B cell (primary cell): ENCODE data around the gene HOXB4. TPM values are rescaled to one million over a fixed set of nuclear protein-coding genes. Genes with fewer than 3 reads are reported as not detected.
A peak's percentile ranks its signal among the peaks of the same experiment; 100 is the strongest.

Experiments used
- ATAC-seq: fragments of 200-7000 bp; cut with Tn5 transposase; one replicate; pipeline ENCODE4 v1.10.0; 2021; ENCODE audit warnings: low read depth, mild to moderate bottlenecking, moderate number of reproducible peaks, moderate library complexity
- CTCF ChIA-PET: fragments of 350-600 bp; sonication (Branson Sonifier 250); formaldehyde crosslinking; loops from one replicate; lab custom pipeline; 2021; ENCODE audit warnings: antibody characterized with exemption, inconsistent platforms; lab: Charles Lee
- POLR2A ChIA-PET: fragments of 350-600 bp; sonication (Branson Sonifier 250); formaldehyde crosslinking; loops from one replicate; lab custom pipeline; 2021; ENCODE audit warnings: antibody characterized with exemption; lab: Charles Lee
- DNase-seq: peaks from one replicate; pipeline ENCODE4 v3.0.0; 2013
- H2AFZ ChIP-seq: 2 replicates; pipeline ENCODE4 v1.6.1; 2012; ENCODE audit warnings: mild to moderate bottlenecking, low read depth, low read length; ENCODE audit not compliant: insufficient read depth, poor library complexity, severe bottlenecking
- H3K27ac ChIP-seq, 2 donors: 1 replicate in 1 of 2; 2 replicates in 1 of 2; pipeline ENCODE4 v1.5.1; 2012 to 2013; ENCODE audit warnings: low read length in 2 of 2, mild to moderate bottlenecking in 2 of 2, moderate library complexity in 1 of 2
- H3K27me3 ChIP-seq, 4 experiments: fragments of 200-600 bp in 1 of 4; sonication (generic) in 1 of 4; replicated peaks in 1 of 4; 1 replicate in 2 of 4; 2 replicates in 2 of 4; pipeline versions ENCODE4 v1.6.1 to v1.7.0; 2013 to 2016; ENCODE audit warnings: low read length in 3 of 4, mild to moderate bottlenecking in 2 of 4, mixed read lengths in 1 of 4, moderate library complexity in 1 of 4; ENCODE audit not compliant: insufficient read depth in 4 of 4, control insufficient read depth in 3 of 4; ENCODE audit errors: control extremely low read depth in 1 of 4
- H3K36me3 ChIP-seq, 2 experiments: replicated peaks in 1 of 2; 1 replicate in 1 of 2; 2 replicates in 1 of 2; pipeline versions ENCODE4 v1.6.1 to v1.7.1; 2013; ENCODE audit warnings: low read length in 1 of 2; ENCODE audit not compliant: insufficient read depth in 2 of 2, control insufficient read depth in 1 of 2; ENCODE audit errors: control extremely low read depth in 1 of 2, extremely low read depth in 1 of 2
- H3K4me1 ChIP-seq, 2 donors: fragments of 200-600 bp in 1 of 2; sonication (generic) in 1 of 2; 1 replicate in 1 of 2; 2 replicates in 1 of 2; pipeline versions ENCODE4 v1.5.1 to v1.6.1; 2013 to 2017; ENCODE audit warnings: low read length in 2 of 2; ENCODE audit not compliant: control insufficient read depth in 2 of 2, insufficient read depth in 2 of 2
- H3K4me2 ChIP-seq: replicated peaks from 2 replicates; pipeline ENCODE3; 2012; ENCODE audit warnings: mild to moderate bottlenecking, low read depth, low read length; ENCODE audit not compliant: poor library complexity, severe bottlenecking
- H3K4me3 ChIP-seq, 5 experiments: fragments of 200-600 bp in 1 of 5; sonication (generic) in 1 of 5; 1 replicate in 3 of 5; 2 replicates in 2 of 5; pipeline versions ENCODE4 v1.5.1 to v1.7.0; 2011 to 2016; ENCODE audit warnings: low read length in 4 of 5, mild to moderate bottlenecking in 4 of 5, low read depth in 2 of 5, control low read depth in 1 of 5, moderate library complexity in 1 of 5; ENCODE audit not compliant: insufficient read depth in 1 of 5; ENCODE audit errors: control extremely low read depth in 1 of 5, extremely low read depth in 1 of 5
- H3K79me2 ChIP-seq: fragments of 200-600 bp; sonication (generic); one replicate; pipeline ENCODE4 v1.6.0; 2016; ENCODE audit warnings: low read length; ENCODE audit not compliant: control insufficient read depth, insufficient read depth
- H3K9ac ChIP-seq: fragments of 200-600 bp; sonication (generic); 2 replicates; pipeline ENCODE4 v1.6.1; 2017; ENCODE audit warnings: mild to moderate bottlenecking, low read length, moderate library complexity
- H3K9me3 ChIP-seq, 3 donors: one replicate each; pipeline versions ENCODE4 v1.6.1 to v1.7.1; 2013; ENCODE audit warnings: low read length in 2 of 3; ENCODE audit not compliant: control insufficient read depth in 2 of 3, insufficient read depth in 1 of 3; ENCODE audit errors: control extremely low read depth in 1 of 3
- H4K20me1 ChIP-seq: 2 replicates; pipeline ENCODE4 v1.6.0; 2012; ENCODE audit warnings: mild to moderate bottlenecking, low read length; ENCODE audit not compliant: insufficient read depth, control insufficient read depth, poor library complexity, severe bottlenecking
- H3K27ac Mint-ChIP-seq: one replicate; pipeline ENCODE4 v1.8.0; 2021; ENCODE audit warnings: mixed read lengths
- H3K27me3 Mint-ChIP-seq: one replicate; pipeline ENCODE4 v1.8.0; 2021; ENCODE audit warnings: mixed read lengths
- H3K4me1 Mint-ChIP-seq: one replicate; pipeline ENCODE4 v1.8.0; 2021; ENCODE audit warnings: mixed read lengths
- H3K4me3 Mint-ChIP-seq: one replicate; pipeline ENCODE4 v1.8.0; 2021; ENCODE audit warnings: mixed read lengths
- H3K9me3 Mint-ChIP-seq: one replicate; pipeline ENCODE4 v1.8.0; 2022; ENCODE audit warnings: mixed read lengths; ENCODE audit not compliant: insufficient read depth
- EZH2 ChIP-seq: IDR thresholded peaks from 2 replicates; pipeline ENCODE4 v1.6.1; 2012; ENCODE audit warnings: borderline replicate concordance, low read depth, mild to moderate bottlenecking, moderate library complexity, low read length; ENCODE audit not compliant: insufficient read depth, poor library complexity, severe bottlenecking
- WGBS: methylation state at CpG from one replicate; pipeline ENCODE4 v1.1.5; 2013; ENCODE audit warnings: missing lambda C conversion rate; ENCODE audit not compliant: insufficient coverage; 5-methylcytosine and 5-hydroxymethylcytosine counted together
- intact Hi-C: fragments of 100-400 bp; cut with micrococcal nuclease; formaldehyde crosslinking; loops from one replicate; pipeline ENCODE4 v1.10.0; 2022
- polyA plus RNA-seq: library from polyadenylated mRNA; depleted of rRNA; stranded (reverse); fragments of >200 nt; gene quantifications from 2 replicates; pipeline ENCODE4 v1.2.3, GENCODE V29; 2012
- total RNA-seq, 2 donors: library from RNA; stranded (reverse); fragments of 120-200 nt in 1 of 2; gene quantifications; 1 replicate in 1 of 2; 2 replicates in 1 of 2; pipeline versions ENCODE4 v1.2.3 to v1.2.4, GENCODE V29; 2013 to 2022
- TF ChIP-seq, protein P1 (sequence below): fragments of 200-600 bp; IDR thresholded peaks from one replicate; pipeline ENCODE4 v1.8.0; 2022; ENCODE audit warnings: antibody characterized with exemption, mild to moderate bottlenecking

The HOXB4 gene
- total and polyA plus RNA-seq, 2 donors (not counting 1 experiment from before 2014, with no cell fraction given), result 0.85 to 1.7 TPM

DNA sequence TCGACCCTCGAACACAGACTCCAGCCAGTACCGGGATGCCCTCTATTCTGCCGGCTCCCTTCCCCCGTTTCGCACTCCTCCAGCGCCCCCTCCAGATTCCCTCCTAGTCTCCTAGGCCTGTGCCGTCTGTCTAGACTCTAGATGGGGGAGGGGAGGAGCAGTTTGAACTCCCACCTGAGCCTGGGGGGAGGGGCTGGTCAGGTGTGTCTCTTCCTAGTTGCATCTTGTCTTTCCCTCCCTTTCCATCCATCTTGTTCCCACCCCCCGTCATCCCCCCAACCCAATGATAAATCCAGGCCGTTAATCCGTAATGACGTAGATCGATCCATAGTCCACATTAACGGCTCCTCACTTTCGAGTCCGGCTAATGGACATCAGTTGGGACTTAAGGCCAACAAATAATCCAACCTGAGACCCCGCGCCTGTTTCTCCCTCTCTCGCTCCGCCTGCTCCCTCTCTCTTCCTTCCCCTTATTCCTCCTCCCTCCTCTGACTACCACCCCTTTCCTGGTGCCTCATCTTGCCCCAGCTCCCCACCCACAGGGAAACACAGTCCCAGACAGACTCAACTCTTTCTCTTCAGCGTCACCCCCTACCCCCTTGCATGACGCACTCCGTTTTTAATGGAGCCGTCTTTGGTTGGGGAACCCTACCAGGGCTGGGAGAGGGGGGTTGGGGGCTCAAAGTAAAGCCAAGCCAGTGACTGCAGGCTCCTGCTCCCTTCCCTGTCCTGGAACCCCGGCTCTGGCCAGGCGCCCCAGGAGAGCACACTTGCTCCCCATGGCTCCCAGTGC is 18.8 kb upstream of the HOXB4 start:
- H3K9ac ChIP-seq, result peak overlapping the region; percentile 67
- CTCF ChIA-PET, result interaction anchor here (0.9 to 5.6 kb wide), 5 partner anchors 9 to 288 kb away, joined by 3 to 64 read pairs (median 3); no protein-coding TSS in a partner anchor
- H3K4me2 ChIP-seq, result peak overlapping the region; percentile 94
- peak overlapping the region; percentile 73 for H2AFZ ChIP-seq
- peaks cover 0 to 23% (median 0%) of the 10 kb centered on the region in 3 donors for H3K9me3 ChIP-seq
- H3K27me3 ChIP-seq, result peaks cover 0 to 99% (median 76%) of the 10 kb centered on the region in 4 experiments
- H4K20me1 ChIP-seq, result peaks cover 8% of the 10 kb centered on the region
- peak; percentile 33 for DNase-seq
- H3K4me1 ChIP-seq, result peaks cover 51% of the 10 kb centered on the region in 2 donors
- intact Hi-C loops, result loop anchor here (2.0 to 5.0 kb wide), 2 partner anchors 14 to 130 kb away; partner anchors contain the start of genes HOXB13 and HOXB7
- H3K27ac Mint-ChIP-seq, result peak overlapping the region; percentile 22
- no peaks in the 10 kb centered on the region for H3K36me3 ChIP-seq
- no peak for ATAC-seq
- peaks cover 89% of the 10 kb centered on the region for H3K27me3 Mint-ChIP-seq
- peak overlapping the region; percentile 81 for H3K4me3 Mint-ChIP-seq
- H3K27ac ChIP-seq, result no peak overlapping the region
- WGBS, result 4% methylated on average over 16 of the region's 26 CpGs
- POLR2A ChIA-PET, result no interaction called here
- no peaks in the 10 kb centered on the region for H3K79me2 ChIP-seq
- TF ChIP-seq EZH2, result no peak
- TF ChIP-seq, protein P1, sequence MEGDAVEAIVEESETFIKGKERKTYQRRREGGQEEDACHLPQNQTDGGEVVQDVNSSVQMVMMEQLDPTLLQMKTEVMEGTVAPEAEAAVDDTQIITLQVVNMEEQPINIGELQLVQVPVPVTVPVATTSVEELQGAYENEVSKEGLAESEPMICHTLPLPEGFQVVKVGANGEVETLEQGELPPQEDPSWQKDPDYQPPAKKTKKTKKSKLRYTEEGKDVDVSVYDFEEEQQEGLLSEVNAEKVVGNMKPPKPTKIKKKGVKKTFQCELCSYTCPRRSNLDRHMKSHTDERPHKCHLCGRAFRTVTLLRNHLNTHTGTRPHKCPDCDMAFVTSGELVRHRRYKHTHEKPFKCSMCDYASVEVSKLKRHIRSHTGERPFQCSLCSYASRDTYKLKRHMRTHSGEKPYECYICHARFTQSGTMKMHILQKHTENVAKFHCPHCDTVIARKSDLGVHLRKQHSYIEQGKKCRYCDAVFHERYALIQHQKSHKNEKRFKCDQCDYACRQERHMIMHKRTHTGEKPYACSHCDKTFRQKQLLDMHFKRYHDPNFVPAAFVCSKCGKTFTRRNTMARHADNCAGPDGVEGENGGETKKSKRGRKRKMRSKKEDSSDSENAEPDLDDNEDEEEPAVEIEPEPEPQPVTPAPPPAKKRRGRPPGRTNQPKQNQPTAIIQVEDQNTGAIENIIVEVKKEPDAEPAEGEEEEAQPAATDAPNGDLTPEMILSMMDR, result no peak
- H3K4me3 ChIP-seq, result peak overlapping the region in 4 of 5 experiments; percentile 28 to 63 (median 46)
- peaks cover 46% of the 10 kb centered on the region for H3K4me1 Mint-ChIP-seq
- H3K9me3 Mint-ChIP-seq, result no peaks in the 10 kb centered on the region
